AG10803 (cell line): Measurements from ENCODE around the gene XPNPEP2.

Experiments
- DNase-seq: peaks from one replicate; pipeline ENCODE4 v3.0.0; 2010; ENCODE audit warnings: low read depth
- H3K4me3 ChIP-seq: 2 replicates; pipeline ENCODE4 v1.5.1; 2011; ENCODE audit warnings: mild to moderate bottlenecking, low read length, control low read depth
- TF ChIP-seq, protein P1 (sequence below): conservative IDR thresholded peaks from 2 replicates; pipeline ENCODE4 v1.5.1; 2011; ENCODE audit warnings: mild to moderate bottlenecking, low read length, control low read depth, inconsistent platforms

XPNPEP2 gene

DNA sequence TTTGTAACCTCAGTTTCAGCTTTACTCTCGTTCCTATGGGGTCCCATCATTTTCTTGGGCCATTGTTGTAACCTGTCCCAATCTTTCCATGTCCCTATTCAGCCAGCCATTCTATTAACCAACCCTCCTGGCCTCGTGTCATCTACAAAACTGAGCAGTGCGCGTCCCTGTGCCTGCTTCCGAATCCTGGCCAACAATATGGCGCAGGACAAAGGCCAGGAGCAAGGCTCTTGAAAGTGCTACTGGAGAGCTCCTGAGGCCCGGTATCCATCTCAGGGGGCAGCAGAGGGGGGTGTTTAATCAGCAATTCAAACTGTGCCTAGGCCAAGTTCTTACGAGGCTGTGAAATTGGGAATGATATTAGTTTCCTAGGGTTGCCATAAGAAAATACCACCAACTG, 42.8 kb upstream of the XPNPEP2 start:
- DNase-seq, result no peak
- TF ChIP-seq, protein P1, sequence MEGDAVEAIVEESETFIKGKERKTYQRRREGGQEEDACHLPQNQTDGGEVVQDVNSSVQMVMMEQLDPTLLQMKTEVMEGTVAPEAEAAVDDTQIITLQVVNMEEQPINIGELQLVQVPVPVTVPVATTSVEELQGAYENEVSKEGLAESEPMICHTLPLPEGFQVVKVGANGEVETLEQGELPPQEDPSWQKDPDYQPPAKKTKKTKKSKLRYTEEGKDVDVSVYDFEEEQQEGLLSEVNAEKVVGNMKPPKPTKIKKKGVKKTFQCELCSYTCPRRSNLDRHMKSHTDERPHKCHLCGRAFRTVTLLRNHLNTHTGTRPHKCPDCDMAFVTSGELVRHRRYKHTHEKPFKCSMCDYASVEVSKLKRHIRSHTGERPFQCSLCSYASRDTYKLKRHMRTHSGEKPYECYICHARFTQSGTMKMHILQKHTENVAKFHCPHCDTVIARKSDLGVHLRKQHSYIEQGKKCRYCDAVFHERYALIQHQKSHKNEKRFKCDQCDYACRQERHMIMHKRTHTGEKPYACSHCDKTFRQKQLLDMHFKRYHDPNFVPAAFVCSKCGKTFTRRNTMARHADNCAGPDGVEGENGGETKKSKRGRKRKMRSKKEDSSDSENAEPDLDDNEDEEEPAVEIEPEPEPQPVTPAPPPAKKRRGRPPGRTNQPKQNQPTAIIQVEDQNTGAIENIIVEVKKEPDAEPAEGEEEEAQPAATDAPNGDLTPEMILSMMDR, result no peak
- no peak overlapping the region for H3K4me3 ChIP-seq

DNA sequence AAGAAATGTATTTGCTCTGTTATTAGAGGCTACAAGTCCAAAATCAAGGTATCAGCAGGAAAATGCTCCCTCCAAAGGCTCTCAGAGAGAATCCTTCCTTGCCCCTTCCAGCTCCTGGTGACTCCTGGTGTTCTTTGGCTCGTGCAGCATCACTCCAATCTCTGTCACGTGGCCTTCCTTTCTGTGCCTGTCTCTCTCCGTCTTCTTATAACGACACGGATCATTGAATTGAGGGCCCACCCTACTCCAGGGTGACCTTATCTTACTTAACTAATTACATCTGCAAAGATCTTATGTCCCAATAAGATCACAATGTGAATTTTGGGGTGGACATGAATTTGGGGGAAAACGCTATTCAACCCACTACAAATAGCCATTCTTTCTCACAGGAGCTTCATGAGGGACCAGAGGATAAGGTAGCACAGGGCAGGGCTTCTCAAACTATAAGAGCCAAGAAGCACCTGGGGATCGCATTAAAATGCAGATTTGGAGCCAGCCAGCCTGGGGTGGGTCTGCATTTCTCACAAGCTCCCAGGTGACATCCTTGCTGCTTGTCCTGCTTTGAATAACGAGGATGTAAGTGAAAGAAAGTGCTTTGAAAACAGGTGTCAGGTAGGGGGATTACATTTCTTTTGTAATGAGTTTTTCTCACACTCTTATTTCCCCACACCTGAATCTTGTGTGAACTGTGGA, 42.2 kb upstream of the XPNPEP2 start:
- TF ChIP-seq, protein P1, result no peak
- no peak for DNase-seq
- H3K4me3 ChIP-seq, result no peak overlapping the region

DNA sequence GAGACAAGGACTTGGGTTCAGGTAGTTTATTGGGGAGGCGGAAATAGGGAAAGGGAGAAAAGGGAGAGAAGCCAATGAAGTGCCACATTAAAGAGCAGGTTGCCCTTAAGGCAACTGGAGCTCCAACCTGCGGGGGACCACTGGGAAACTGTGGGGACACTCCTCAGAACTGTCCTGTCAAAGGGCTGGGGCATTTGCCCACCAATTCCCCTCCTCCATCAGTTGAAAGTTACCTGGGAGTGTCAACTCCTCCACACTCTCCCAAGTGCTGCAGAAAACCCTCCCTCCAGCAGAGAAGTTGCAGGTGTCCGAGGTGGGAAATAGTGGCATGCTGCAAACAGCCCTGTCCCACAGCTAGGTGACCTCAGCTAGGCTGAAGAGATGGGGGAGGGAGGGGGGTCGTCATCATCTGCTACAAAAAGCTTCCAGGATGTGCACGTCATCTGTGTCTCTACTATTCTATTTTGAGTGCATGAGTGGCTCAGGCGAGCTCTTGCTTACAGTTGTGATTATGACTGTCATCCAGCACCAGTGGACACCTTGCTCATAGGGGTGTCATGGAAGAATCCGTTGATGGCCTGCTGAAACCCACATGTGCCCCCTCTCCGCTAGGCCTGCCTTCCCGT, 41.5 kb upstream of the XPNPEP2 start:
- no peak for DNase-seq
- TF ChIP-seq, protein P1, result no peak
- H3K4me3 ChIP-seq, result no peak overlapping the region

DNA sequence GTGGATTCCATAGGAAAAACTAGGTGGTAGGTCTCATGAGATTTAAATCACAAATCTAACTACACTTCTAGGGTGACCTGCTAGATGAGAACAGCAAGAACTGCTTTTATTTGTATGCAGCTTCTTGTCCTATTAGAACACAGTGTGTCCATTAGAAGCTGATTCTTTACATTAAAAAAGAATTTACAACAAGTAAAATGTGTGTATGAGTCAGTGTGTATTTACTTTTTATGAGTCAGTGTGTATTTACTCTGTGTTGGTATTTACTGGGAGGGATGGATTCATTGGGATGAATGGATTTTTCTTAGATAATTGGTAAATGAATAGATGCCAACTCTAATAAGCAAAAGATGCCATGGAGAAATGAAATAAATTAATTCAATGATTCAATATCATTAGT, 40.6 kb upstream of the XPNPEP2 start:
- DNase-seq, result no peak
- TF ChIP-seq, protein P1, result no peak
- H3K4me3 ChIP-seq, result no peak overlapping the region

DNA sequence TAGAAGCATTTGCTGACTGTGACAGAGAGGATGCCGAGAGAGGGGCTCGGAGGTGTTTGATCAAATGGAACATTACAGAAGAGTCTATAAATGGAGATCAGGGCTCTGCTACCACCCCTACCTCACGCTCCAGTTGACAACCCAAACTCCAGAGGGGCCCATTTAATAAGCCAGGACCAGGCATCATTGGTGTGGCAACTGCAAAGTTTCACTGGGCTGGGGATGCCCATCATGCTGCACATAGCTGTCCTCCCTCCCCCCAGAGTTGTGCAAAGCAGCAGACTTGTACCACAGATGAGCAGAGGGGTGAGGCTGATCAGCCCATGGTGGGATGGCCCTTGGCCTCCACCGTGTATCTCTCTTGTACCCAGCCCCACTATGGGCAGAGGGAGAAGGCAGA, 38.2 kb upstream of the XPNPEP2 start:
- TF ChIP-seq, protein P1, result no peak
- no peak for DNase-seq
- no peak overlapping the region for H3K4me3 ChIP-seq

DNA sequence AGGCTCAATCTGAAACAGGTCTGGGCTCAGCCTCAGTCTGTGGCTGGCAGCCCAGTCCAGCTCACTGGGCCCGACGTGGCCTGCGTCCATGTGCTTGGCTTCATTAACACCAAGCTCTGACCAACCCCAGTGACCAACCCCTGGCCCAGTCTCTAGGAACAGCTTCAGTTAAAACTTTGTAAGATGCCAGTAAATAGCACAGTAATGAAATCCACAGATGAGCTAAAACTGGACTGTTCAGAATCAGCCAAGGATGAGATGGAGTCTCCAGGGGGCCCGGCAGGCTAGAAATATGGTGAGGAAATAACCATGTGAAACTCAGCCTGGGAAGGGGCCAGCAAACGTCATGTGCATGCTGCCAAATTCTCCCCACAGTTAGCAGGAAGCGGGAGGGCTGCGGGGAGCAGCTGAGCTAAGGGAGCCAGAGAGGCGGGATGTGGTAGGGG, 37.1 kb upstream of the XPNPEP2 start:
- DNase-seq, result peak; percentile 80

More for the DNA sequence above, 37.1 kb upstream of the XPNPEP2 start:
- no peak overlapping the region for H3K4me3 ChIP-seq
- TF ChIP-seq, protein P1, result no peak
